ENCODE data around the gene DHX16. TPM values are rescaled to one million over a fixed set of nuclear protein-coding genes. Genes with fewer than 3 reads are reported as not detected.
A peak's percentile ranks its signal among the peaks of the same experiment; 100 is the strongest.

The DHX16 gene
- total RNA-seq, 1 experiment from 2014 or later, result 40.6 TPM

GRCh38 chr6:30615219-30615957, 57.4 kb downstream of the DHX16 start:
- peaks cover 76% of the 10 kb centered on the region for H3K36me3 Mint-ChIP-seq (ENCODE audit: insufficient read depth, unreplicated experiment)

DNA sequence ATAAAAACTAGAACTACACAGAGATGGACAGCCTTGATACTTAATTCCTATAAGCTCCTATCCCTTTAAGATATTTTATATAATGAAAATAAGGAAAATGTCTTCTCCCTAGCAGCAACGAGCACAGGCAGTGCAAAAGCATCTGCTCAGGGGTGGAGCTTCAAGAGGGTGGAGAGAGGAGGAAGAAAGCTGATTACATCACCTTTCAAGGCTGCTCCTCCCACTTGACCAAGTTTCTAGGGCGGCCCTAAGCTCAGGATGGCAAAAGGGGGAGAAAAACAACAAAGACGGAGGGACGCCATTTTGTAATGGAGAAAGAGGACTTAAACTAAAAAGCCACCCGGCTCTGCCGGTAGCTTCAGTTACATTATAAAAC, 58.0 kb downstream of the DHX16 start:
- intact Hi-C loops (cut with micrococcal nuclease; ENCODE audit: unreplicated experiment), result no loop called here
- CTCF ChIA-PET, result interaction anchor here (0.7 to 1.0 kb wide), 4 partner anchors 18 to 328 kb away, joined by 3 to 8 read pairs (median 6); no protein-coding TSS in a partner anchor

More at GRCh38 chr6:30615219-30615957, 57.4 kb downstream of the DHX16 start:
- Histone ChIP-seq H3K36me3 (ENCODE audit: control insufficient read depth, insufficient read depth, low read length) (peaks cover 2% of the 10 kb centered on the region; the same call in 1 of the 2 replicates), H3K4me1 (no peaks in the 10 kb centered on the region), H3K9me3 (no peaks in the 10 kb centered on the region), H3K4me3 (ENCODE audit: low read depth, low read length) (peak overlapping the region; percentile 77), H3K27me3 (replicated peaks; ENCODE audit: control insufficient read depth, insufficient read depth, low read length) (no peaks in the 10 kb centered on the region)
- POLR2A ChIA-PET, result interaction anchor here (0.6 to 2.0 kb wide), 17 partner anchors 9 to 466 kb away, joined by 3 to 22 read pairs (median 5); partner anchors contain the start of genes ABCF1, DHX16, MDC1 and PRR3
- peaks cover 22% of the 10 kb centered on the region for H3K4me1 Mint-ChIP-seq (ENCODE audit: low read depth, unreplicated experiment)
- DNase-seq, result peak; percentile 57 to 66
- CTCF ChIA-PET, result interaction anchor here (0.7 to 1.0 kb wide), 4 partner anchors 19 to 327 kb away, joined by 3 to 8 read pairs (median 6); no protein-coding TSS in a partner anchor
- peaks cover 6% of the 10 kb centered on the region for H3K27me3 Mint-ChIP-seq (ENCODE audit: insufficient read depth, unreplicated experiment)
- H3K27ac Mint-ChIP-seq (ENCODE audit: unreplicated experiment), result peak overlapping the region; percentile 96
- no peak for TF ChIP-seq CTCF (IDR thresholded peaks at IDR 0.05; ENCODE audit: insufficient read depth in 1 of 2, low read depth in 1 of 2, low read length in 1 of 2, severe bottlenecking in 1 of 2, unreplicated experiment in 1 of 2)
- peak overlapping the region; percentile 78 for H3K4me3 Mint-ChIP-seq (ENCODE audit: unreplicated experiment)
- intact Hi-C loops (cut with micrococcal nuclease; ENCODE audit: unreplicated experiment), result no loop called here
- TSS peak; percentile 26 for BruUV-seq (replicated peaks)
- H3K9me3 Mint-ChIP-seq (ENCODE audit: unreplicated experiment), result no peaks in the 10 kb centered on the region

More for the DNA sequence above, 58.0 kb downstream of the DHX16 start:
- Histone ChIP-seq H3K4me3 (ENCODE audit: low read depth, low read length) (peak overlapping the region; percentile 77; the same call in 1 of the 2 replicates), H3K4me1 (no peaks in the 10 kb centered on the region), H3K36me3 (ENCODE audit: control insufficient read depth, insufficient read depth, low read length) (peaks cover 2% of the 10 kb centered on the region; the same call in 1 of the 2 replicates), H3K27me3 (replicated peaks; ENCODE audit: control insufficient read depth, insufficient read depth, low read length) (no peaks in the 10 kb centered on the region), H3K9me3 (no peaks in the 10 kb centered on the region)
- peak overlapping the region; percentile 78 for H3K4me3 Mint-ChIP-seq (ENCODE audit: unreplicated experiment)
- TF ChIP-seq CTCF (IDR thresholded peaks at IDR 0.05; ENCODE audit: insufficient read depth in 1 of 2, low read depth in 1 of 2, low read length in 1 of 2, severe bottlenecking in 1 of 2, unreplicated experiment in 1 of 2), result no peak
- POLR2A ChIA-PET, result interaction anchor here (0.6 to 2.0 kb wide), 15 partner anchors 8 to 466 kb away, joined by 3 to 22 read pairs (median 6); partner anchors contain the start of genes ABCF1, MDC1 and PRR3
- peak overlapping the region; percentile 96 for H3K27ac Mint-ChIP-seq (ENCODE audit: unreplicated experiment)
- H3K4me1 Mint-ChIP-seq (ENCODE audit: low read depth, unreplicated experiment), result peaks cover 22% of the 10 kb centered on the region
- DNase-seq, result peak; percentile 88 to 90
- no TSS peak for BruUV-seq (replicated peaks)
- peaks cover 80% of the 10 kb centered on the region for H3K36me3 Mint-ChIP-seq (ENCODE audit: insufficient read depth, unreplicated experiment)
- H3K9me3 Mint-ChIP-seq (ENCODE audit: unreplicated experiment), result no peaks in the 10 kb centered on the region
- H3K27me3 Mint-ChIP-seq (ENCODE audit: insufficient read depth, unreplicated experiment), result peaks cover 6% of the 10 kb centered on the region

All from Caco-2 (cell line).